Stimulated activated CD8-positive, alpha-beta memory T cell treated with anti-CD3 and anti-CD28 coated beads, Interleukin-7, amount 100 ng/mL, for 48 hours (primary cell): ENCODE results near the gene STXBP4.

Source experiments
- DNase-seq, 2 donors: peaks; one replicate each; pipeline ENCODE4 v3.0.0-alpha.2; 2020; ENCODE audit warnings: low read depth in 1 of 2; ENCODE audit errors: extremely low read depth in 1 of 2

Gene STXBP4

GRCh38 chr17:54969658-54970572 is 1.4 kb downstream of the STXBP4 start:
- DNase-seq: no peak

- no peak for DNase-seq
These were observed 2.6 kb downstream of the STXBP4 start for GRCh38 chr17:54971147-54971546.

- DNase-seq: no peak
These were observed 3.3 kb downstream of the STXBP4 start for GRCh38 chr17:54971901-54972300.

GRCh38 chr17:54972406-54973138 is 4.0 kb downstream of the STXBP4 start:
- no peak for DNase-seq

GRCh38 chr17:54974759-54975158 is 6.2 kb downstream of the STXBP4 start:
- no peak for DNase-seq

GRCh38 chr17:54976316-54976715 is 7.8 kb downstream of the STXBP4 start:
- DNase-seq: no peak

DNA sequence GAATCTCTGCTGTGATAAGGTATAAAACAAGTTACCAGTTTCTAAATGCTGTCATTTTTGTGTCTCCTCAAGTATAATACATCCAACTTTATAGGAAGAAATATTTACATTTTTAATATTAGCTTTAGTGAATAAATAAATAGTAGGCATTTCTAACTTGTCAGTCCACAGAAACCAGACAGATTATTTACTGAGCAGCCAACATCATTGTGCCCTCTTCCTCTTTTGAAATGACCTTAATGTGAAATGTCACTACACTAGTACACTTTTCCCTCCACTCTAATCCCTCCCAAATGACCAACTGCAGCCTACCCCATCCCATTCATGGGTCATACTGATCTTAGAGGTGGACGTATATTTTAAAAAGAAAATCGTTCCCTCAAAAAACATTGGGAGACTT is 9.2 kb downstream of the STXBP4 start:
- no peak for DNase-seq

GRCh38 chr17:54979657-54980056 is 11.1 kb downstream of the STXBP4 start:
- no peak for DNase-seq

GRCh38 chr17:54980375-54980774 is 11.8 kb downstream of the STXBP4 start:
- no peak for DNase-seq

GRCh38 chr17:54982399-54982798 is 13.8 kb downstream of the STXBP4 start:
- no peak for DNase-seq

DNA sequence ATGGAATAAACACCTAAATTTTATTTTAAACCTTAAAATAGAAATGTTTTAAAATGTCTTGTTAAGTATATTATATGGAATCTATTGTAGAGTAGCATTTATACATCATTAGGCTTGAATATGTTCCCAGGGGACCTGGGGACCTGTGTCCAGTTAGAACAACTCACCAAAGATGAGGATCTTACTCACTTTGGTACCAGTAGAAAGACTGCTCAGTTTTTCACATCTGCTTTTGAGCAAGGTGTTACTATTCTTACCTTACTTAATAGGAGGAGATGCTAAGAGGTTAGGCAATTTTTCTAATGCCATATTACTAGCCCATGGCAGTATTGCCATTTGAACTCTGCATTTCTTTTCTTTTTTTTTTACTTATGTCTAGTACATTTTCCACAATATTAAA is 14.7 kb downstream of the STXBP4 start:
- DNase-seq: no peak

GRCh38 chr17:54985476-54985875 is 16.9 kb downstream of the STXBP4 start:
- no peak for DNase-seq

DNA sequence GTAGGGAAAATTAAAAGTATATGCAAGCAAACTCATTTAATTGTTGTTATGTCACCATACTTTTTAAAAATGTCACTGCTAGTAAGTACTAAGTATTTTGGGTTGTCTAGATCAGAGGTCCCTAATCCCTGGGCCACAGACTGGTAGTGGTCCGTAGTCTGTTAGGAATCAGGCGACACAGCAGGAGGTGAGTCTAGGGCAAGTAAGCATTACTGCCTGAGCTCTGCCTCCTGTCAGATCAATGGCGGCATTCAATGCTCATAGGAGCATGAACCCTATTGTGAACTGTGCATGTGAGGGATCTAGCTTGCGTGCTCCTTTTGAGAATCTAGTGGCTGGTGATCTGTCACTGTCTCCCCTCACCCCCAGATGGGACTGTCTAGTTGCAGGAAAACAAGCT is 21.6 kb downstream of the STXBP4 start:
- no peak for DNase-seq

DNA sequence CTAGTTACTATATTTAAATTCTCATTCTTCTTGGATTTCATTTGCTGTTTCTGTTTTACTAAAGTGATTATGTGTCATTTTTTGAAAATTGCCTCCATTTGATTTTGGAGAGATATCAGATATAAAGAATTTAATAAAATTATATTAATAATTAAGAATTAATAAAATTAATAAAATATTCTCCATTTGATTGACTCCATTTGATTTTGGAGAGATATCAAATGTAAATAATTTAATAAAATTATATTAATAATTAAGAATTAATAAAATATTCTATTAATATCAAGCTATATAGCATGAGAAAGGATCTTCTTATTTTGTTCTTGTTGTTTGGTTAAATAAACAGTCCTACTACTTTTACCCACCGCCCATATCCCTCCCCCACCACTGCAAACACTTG is 23.0 kb downstream of the STXBP4 start:
- DNase-seq: no peak

- no peak for DNase-seq
These were observed 24.5 kb downstream of the STXBP4 start for GRCh38 chr17:54992797-54993639.

DNA sequence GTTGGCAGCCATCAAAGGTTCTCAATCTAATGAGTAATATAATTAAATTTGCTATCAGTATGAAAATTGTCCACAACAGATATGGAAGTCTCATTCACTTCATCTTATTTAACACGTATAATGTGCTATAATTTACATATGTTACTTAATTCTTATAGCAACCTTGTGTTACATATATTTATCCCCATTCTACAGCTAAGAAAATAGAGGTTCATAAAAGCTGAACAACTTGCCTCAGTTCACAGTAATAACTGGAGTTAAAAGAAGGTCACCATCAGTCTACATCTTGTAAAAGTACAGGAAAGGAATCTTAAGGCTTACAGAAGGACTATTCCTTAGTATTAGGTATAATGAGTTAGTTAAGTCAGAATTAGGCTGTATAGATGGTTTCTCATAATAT is 27.9 kb downstream of the STXBP4 start:
- no peak for DNase-seq

DNA sequence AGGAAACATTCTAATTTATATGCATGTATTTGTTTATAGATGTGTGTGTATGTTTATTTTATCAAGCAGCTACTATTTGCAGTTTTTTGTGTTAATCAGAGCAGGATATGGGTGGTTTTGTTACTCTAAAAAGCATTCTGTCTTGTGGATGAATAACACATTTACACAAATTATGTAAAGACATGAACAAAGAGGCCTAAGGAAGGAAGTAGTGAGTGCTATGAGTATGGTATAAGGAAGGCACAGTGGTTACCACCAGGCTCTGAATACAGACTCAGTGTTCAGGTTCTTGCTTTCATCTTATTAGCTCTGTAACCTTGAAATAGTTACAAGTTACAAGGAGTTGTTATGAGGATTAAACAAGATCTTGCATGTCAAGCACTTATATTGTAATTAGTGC is 33.9 kb downstream of the STXBP4 start:
- no peak for DNase-seq

GRCh38 chr17:55004484-55004883 is 35.9 kb downstream of the STXBP4 start:
- no peak for DNase-seq

- DNase-seq: no peak
These were observed 37.0 kb downstream of the STXBP4 start for GRCh38 chr17:55005520-55005919.

DNA sequence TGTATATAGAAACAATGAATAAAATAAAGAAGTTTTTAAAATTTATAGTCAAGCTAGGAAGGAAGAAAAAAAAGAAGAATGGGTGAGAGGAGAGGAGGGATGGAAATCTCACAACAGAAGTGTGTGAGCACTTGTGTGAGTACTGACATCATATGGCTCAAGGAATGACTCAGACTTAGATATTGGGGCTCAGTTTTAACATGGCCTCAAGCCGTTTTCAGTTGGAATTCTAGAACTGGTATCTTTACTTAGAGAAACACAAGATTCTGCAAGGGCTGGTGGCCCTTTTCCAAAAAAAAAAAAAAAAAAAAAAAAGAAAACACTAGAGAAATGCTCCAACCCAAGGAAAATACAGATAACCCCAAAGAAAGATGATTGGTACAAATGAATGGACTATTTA is 55.1 kb downstream of the STXBP4 start:
- DNase-seq: no peak

DNA sequence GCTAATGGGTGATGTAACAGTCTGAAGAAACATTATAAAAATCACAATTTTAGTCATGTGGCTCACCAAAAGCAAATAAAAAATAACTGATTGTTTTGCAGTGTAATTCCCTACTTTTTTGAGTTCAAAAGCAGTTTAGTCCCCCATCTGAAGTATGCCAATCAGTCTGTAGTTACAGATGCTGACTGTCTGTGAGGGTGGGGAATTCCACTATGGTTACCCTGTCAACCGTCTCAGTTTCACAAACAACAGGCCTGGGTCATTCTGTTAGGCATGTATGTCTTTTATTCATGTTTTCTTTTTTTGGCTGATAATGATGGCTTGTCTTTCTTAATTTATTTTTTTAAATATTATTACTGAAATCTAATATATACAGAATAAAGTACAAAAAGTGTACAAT is 69.3 kb downstream of the STXBP4 start:
- no peak for DNase-seq
